Uterus (tissue), 2 donors: Measurements from ENCODE around the gene TAF1B.

Experiments used
- CTCF ChIP-seq, 4 experiments: fragments of 200-600 bp in 2 of 4; fragments of 450-650 bp in 2 of 4; sonication (generic) in 2 of 4; IDR thresholded peaks; one replicate each; pipeline ENCODE4 v1.5.1; 2016 to 2019; ENCODE audit warnings: antibody characterized with exemption in 4 of 4, mild to moderate bottlenecking in 2 of 4, moderate library complexity in 1 of 4
- POLR2A ChIP-seq, 2 donors: fragments of 450-650 bp; IDR thresholded peaks; one replicate each; pipeline ENCODE4 v1.6.1; 2016; ENCODE audit warnings: antibody characterized with exemption in 2 of 2, mild to moderate bottlenecking in 1 of 2, moderate library complexity in 1 of 2

- TF ChIP-seq POLR2A (IDR thresholded peaks at IDR 0.05) (no peak), CTCF (IDR thresholded peaks at IDR 0.05) (no peak)
Observed at GRCh38 chr2:9909106-9909505, 65.8 kb downstream of the TAF1B start.
